ENCODE results near the gene JMJD4.

The JMJD4 gene, protein sequence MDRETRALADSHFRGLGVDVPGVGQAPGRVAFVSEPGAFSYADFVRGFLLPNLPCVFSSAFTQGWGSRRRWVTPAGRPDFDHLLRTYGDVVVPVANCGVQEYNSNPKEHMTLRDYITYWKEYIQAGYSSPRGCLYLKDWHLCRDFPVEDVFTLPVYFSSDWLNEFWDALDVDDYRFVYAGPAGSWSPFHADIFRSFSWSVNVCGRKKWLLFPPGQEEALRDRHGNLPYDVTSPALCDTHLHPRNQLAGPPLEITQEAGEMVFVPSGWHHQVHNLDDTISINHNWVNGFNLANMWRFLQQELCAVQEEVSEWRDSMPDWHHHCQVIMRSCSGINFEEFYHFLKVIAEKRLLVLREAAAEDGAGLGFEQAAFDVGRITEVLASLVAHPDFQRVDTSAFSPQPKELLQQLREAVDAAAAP

DNA sequence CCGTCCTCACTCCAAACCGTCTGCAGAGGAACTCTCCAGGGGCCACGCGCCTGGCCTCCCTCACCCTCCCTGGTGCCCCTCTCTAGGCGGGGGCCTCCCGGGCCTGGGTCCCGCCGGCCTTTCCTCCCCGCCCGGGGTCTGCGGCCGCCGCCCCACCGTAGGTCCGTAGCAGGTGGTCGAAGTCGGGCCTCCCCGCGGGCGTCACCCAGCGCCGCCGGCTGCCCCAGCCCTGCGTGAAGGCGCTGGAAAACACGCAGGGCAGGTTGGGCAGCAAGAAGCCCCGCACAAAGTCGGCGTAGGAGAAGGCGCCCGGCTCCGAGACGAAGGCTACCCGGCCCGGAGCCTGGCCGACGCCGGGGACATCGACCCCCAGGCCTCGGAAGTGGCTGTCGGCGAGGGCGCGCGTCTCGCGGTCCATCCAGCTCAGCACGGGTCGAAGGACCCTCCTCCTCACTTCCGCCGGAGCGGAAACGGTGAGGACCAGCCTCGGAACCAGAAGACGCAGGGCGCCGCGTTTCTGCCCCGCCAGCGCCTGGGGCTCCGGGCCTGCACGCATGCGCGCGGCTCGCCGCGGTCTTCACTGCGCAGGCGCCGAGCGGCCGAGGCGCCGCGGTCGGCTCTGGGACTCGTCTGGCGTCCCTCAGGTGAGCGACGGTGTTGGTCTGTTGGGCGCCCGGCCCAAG is at the start of gene JMJD4, which contains the start of gene SNAP47:
Gene JMJD4, minus strand, starts transcription at position 447 of the 683 bp plus-strand sequence. Its CDS starts 29 bp downstream, at position 418.
Gene SNAP47, plus strand, starts transcription at position 580 of the 683 bp plus-strand sequence. CDS start 12,302 bp downstream, outside the sequence.
- DNase-seq: peak; percentile 90

DNA sequence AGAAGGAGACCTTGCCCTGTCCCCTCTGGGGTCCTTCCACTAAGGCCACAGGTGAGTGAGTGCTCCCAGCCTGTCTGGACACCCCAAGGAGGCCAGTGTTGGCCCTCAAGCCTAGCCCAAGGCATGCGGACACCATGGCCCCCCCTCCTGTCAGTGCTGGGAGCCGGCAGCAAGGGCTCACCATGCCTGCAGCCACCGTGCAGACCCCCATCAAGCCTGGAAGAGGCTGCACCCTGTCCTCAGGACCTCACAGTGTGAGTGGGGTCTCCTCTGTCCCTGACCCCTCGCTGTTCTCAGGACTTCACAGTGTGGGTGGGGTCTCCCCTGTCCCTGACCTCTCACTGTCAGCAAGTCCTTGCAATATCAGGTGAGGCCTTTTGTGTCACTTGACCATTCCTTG is 47.1 kb upstream of the JMJD4 start:
- no peak for DNase-seq

- DNase-seq: no peak
These were observed 46.3 kb upstream of the JMJD4 start for GRCh38 chr1:227781314-227781930.

DNA sequence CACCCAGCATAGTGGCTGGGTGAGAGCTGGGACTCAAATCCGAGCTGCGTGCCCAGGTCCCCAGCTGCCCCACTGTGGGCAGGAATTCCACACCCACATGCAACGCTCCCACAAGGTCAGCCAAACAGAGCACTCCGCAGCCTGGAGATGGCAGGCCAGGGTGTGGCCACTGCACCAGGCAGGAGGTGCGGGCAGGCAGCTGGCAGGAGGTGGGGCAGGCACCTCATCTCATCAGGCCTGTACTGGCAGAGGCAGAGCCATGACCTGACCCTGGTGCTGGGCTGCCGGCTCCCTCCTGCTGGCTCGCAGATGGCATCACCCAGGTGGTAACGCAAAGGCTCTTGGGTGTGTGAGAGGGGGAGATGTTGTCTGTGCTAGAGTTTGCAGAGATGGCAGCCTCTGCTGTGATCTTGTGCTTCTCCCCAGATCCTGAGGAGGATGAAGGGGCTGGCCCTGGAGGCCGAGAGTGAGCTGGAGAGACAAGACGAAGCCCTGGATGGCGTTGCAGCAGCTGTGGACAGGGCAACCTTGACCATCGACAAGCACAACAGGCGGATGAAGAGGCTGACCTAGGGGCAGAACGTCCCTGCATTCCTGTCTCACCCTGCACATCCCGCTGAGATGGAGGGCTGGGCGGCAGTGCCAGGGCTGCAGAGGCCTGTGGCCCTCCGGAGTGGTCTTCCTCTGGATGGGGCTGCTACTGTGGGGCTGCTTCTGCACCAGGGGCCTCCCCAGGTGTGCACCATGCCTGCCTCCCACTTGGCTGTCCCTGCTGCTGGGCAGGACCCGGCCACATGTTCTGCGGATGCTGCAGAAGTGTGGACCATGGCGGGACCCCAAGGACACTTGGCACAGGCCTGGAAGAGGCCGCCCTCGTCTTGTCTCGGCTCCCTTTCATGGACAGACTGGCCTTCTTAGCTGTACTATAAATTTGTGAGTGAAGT is 45.3 kb upstream of the JMJD4 start:
- DNase-seq: no peak

DNA sequence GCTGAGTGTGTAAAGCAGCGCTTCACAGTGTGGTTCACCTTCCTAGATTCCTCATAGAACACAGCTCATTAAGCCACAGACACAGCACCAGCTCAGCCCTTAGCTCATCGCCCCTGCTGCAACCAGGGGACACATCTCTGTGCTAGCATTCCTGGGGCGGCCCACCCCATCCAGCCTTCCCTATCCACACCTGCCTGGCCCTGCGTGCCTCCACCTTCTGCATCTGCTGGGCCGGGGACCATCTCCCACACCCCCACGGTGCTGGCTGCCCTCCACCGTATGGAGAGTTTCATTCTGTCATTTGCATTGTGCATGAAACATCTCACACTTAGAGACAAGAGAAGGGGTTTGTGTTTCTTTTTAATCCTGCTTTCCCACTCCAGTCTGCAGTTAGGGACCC is 44.6 kb upstream of the JMJD4 start:
- no peak for DNase-seq

- no peak for DNase-seq
These were observed 43.9 kb upstream of the JMJD4 start for GRCh38 chr1:227779021-227779441.

GRCh38 chr1:227778401-227778947 is 43.4 kb upstream of the JMJD4 start:
- DNase-seq: no peak

- DNase-seq: no peak
These were observed 42.5 kb upstream of the JMJD4 start for GRCh38 chr1:227777646-227778045.

GRCh38 chr1:227777156-227777555 is 42.1 kb upstream of the JMJD4 start:
- DNase-seq: no peak

- no peak for DNase-seq
These were observed 41.2 kb upstream of the JMJD4 start for GRCh38 chr1:227776331-227776771.

DNA sequence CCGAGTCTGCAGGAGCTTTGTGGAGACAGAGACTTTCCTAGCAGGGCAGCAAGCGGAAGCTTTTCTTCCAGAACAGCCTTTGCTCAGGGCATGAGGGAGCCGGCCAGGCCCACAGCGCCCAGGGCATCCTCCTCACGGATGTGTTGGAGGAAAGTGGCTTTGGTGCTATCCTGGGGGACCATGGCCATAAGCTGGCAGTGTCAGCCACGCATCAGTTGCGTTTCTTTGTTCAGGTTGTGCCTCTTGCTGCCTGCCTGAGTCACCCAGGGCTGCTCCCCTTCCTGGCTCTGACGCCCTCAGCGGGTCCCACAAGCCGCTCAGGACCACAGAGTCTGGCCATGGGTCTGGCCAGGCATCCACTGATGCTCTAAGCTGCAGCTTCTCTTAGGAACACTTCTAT is 40.7 kb upstream of the JMJD4 start:
- no peak for DNase-seq

DNA sequence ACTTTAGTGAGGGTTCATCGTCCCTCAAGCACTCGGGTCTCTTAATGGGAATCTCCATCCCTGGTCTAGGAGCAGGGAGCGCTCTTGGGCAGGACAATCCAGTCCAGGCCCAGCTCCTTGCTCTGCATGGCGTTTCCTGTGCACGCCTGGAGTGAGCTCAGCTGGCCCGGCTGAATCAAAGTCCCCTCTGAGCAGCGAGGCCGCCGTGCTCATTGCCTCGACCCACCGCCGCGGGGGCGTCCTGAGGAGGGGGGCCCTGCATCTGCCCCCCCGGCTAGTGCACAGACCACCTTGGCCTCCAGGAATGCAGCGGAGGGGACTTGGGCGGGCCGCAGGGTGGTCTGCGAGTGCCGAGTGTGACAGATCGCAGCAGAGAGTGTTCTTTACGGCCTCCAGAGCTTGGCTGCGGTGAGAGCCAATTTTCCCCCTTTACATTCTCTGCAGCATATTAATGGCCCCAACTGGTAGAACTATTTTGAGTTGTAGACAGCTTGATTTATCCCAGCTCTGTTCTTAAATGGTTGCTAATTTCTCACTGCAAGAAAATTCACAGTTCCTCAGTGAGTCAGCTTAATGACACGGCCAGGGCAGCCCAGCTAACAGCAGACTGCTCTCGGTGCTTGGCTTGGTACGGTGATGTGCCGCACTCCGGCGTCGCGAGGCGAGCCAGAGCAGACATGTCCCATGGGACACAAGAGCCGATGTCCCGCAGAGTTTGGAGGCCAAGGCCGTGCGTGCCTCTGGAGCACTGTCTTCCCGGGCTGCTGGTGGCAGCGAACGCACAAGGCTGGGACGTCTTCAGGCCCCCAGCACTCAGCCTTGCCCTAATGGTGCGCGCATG is 39.9 kb upstream of the JMJD4 start:
- no peak for DNase-seq

GRCh38 chr1:227774051-227774731 is 39.1 kb upstream of the JMJD4 start:
- no peak for DNase-seq

- no peak for DNase-seq
These were observed 38.5 kb upstream of the JMJD4 start for GRCh38 chr1:227773558-227773957.

GRCh38 chr1:227771771-227772170 is 36.7 kb upstream of the JMJD4 start:
- DNase-seq: no peak

DNA sequence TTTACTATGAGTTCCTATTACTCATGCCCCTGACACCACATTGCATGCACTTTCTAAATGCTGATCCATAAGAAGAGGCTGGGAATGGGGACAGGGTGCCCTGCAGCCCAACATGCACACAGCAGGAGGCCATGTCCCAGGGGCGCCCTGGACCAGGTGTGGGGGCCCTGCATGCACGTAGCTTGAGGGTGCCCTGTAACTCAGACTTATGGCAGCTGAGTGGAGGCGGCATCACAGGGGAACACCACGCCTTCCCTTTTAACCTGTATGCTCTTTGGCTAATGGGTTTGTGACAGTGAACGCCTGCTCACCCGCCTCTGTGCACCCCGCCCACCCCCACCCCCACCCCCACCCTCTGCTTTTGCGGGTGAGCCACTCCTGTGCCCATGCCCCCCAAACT is 36.2 kb upstream of the JMJD4 start:
- no peak for DNase-seq

GRCh38 chr1:227770812-227771211 is 35.7 kb upstream of the JMJD4 start:
- no peak for DNase-seq

DNA sequence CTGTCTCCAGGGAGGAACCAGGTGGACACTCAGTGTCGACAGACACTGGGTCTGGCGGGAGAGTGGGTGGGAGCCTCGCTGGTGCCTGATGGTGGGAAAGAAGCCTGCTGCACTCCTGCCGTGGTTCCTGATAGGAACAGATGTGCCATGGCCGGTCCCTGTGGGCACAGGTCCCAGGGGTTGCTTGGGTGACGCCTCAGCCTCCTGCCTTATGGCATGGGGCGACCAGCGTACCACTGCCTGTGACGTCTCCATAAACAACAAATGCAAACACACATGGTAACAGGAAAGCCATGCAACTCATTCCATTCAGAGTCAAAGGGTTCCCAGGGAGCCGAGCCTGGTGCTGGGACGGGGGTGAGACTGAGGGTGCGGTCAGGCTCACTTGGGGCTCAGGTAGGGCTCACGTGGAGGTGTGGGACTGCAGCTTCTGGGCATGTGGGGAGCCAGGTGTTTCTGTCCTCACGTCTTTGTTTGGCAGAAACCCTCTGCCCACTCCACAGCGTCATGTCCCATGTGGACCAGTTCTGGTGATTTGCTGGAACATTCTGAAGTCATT is 34.9 kb upstream of the JMJD4 start:
- no peak for DNase-seq

DNA sequence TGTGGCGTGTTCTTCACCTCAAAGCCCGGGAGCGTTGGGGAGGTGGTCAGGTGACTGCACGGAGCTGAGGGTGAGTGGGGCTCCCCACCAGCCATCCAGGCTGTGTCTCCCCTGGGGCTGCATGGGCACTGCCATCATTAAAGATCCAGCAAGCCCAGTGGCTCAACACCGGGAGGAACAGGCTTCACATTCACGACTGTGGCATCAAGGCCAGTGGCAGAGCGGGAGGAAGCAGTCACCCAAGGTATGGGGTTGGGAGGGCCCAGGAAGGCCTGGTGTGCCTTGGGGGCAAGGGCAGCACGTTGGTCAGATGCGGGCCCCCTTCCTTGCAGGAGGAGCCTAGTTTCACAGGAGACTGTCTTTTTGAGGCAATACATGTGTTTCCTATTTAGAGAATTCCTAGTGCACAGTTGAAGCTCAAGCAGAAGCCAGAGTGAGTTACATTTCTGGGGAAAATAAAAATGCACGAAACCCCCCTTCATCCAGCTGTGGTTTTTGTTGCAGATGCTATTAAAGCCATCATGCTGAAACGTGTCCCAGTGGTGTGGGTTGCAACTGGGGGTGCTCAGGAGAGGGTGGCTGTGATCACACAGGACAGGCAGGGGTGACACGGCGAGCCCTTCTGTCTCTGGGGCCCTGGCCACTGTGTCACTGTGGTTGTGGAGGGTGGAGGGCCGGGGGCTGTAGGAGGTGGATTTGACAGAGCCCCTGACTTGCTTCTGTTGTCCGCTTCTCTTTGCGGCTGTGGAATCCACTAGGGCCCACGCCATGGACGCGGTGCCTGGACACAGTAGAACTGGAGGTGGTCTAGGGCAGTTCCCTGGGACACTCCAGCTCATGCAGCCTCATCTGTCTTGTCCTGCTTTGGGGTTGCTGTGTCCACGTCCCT is 34.2 kb upstream of the JMJD4 start:
- no peak for DNase-seq
